HEK293T (cell line): Measurements from ENCODE around the gene ANK3.

ENCODE experiments used
- ARNT ChIP-seq: fragments of 450-650 bp; IDR thresholded peaks from 2 replicates; pipeline ENCODE4 v1.6.1; 2017; ENCODE audit warnings: mild to moderate bottlenecking
- BHLHE40 ChIP-seq: fragments of 450-650 bp; IDR thresholded peaks from 2 replicates; pipeline ENCODE4 v1.6.1; 2016; ENCODE audit warnings: mild to moderate bottlenecking, moderate library complexity, borderline replicate concordance
- ELF4 ChIP-seq: fragments of 450-650 bp; IDR thresholded peaks from 2 replicates; pipeline ENCODE4 v1.6.1; 2017; ENCODE audit warnings: antibody characterized with exemption
- FOXA1 ChIP-seq: fragments of 450-650 bp; IDR thresholded peaks from 2 replicates; pipeline ENCODE4 v1.6.1; 2016; ENCODE audit warnings: mild to moderate bottlenecking
- FOXK2 ChIP-seq: fragments of 450-650 bp; IDR thresholded peaks from 2 replicates; pipeline ENCODE4 v1.6.1; 2016; ENCODE audit warnings: mild to moderate bottlenecking
- FOXM1 ChIP-seq: fragments of 450-650 bp; IDR thresholded peaks from 2 replicates; pipeline ENCODE4 v1.6.1; 2017; ENCODE audit warnings: mild to moderate bottlenecking, borderline replicate concordance
- HDGF ChIP-seq: fragments of 450-650 bp; IDR thresholded peaks from 2 replicates; pipeline ENCODE4 v1.6.1; 2017; ENCODE audit warnings: antibody characterized with exemption, borderline replicate concordance
- L3MBTL2 ChIP-seq: fragments of 450-650 bp; conservative IDR thresholded peaks from 2 replicates; pipeline ENCODE4 v1.6.1; 2016; ENCODE audit warnings: mild to moderate bottlenecking
- NFRKB ChIP-seq: fragments of 450-650 bp; IDR thresholded peaks from 2 replicates; pipeline ENCODE4 v1.6.1; 2016; ENCODE audit warnings: mild to moderate bottlenecking, moderate library complexity
- PKNOX1 ChIP-seq: fragments of 450-650 bp; IDR thresholded peaks from 2 replicates; pipeline ENCODE4 v1.6.1; 2016
- SP1 ChIP-seq: fragments of 450-650 bp; IDR thresholded peaks from 2 replicates; pipeline ENCODE4 v1.6.1; 2017
- SUZ12 ChIP-seq: fragments of 450-650 bp; IDR thresholded peaks from 2 replicates; pipeline ENCODE4 v1.6.1; 2016; ENCODE audit warnings: mild to moderate bottlenecking
- TARDBP ChIP-seq: fragments of 450-650 bp; IDR thresholded peaks from 2 replicates; pipeline ENCODE4 v1.6.1; 2016
- ZNF384 ChIP-seq: fragments of 450-650 bp; IDR thresholded peaks from 2 replicates; pipeline ENCODE4 v1.6.1; 2016

- TF ChIP-seq TARDBP (no peak), FOXK2 (no peak), SUZ12 (no peak), SP1 (no peak), BHLHE40 (no peak), PKNOX1 (no peak), ZNF384 (no peak), FOXA1 (no peak), ELF4 (no peak), NFRKB (no peak), FOXM1 (no peak), ARNT (no peak), L3MBTL2 (no peak), HDGF (no peak)
Observed at GRCh38 chr10:59991661-59992060, 398.0 kb downstream of the ANK3 start.
